ENCODE results near the gene AGTRAP.

AGTRAP gene

DNA sequence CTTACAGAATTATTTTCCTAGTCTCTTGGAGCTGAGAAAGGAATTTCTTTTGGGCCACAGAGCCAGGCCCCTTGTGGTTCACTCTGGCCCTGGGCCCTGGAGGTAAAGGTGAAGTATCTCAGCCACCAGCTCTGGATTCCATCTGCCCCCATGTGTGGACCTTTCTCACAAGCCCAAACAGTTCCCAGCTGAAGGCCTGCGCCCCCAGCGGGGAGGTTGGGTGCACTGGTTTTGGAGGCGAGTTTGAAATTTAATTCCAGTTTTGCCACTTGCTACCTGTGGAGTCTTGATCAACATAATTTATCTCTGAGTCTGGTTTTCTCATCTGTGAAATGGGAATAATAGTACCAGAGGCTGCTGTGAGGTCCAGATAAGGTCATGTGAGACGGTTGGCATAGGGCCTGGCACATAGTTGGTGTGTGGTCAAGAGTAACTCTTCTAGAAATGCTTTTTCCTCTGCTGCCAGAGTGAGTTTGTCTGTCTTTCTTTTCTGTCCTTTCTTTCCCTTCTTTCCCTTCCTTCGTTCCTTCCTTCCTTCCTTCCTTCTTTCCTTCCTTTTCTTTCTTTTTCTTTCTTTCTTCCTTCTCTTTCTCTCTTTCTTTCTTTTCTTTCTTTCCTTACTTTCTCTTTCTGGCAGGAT, 6.1 kb downstream of the AGTRAP start:
- no peak for TF ChIP-seq EZH2phosphoT487 (IDR thresholded peaks at IDR 0.05; ENCODE audit: low read depth)
- TF ChIP-seq, protein P1, sequence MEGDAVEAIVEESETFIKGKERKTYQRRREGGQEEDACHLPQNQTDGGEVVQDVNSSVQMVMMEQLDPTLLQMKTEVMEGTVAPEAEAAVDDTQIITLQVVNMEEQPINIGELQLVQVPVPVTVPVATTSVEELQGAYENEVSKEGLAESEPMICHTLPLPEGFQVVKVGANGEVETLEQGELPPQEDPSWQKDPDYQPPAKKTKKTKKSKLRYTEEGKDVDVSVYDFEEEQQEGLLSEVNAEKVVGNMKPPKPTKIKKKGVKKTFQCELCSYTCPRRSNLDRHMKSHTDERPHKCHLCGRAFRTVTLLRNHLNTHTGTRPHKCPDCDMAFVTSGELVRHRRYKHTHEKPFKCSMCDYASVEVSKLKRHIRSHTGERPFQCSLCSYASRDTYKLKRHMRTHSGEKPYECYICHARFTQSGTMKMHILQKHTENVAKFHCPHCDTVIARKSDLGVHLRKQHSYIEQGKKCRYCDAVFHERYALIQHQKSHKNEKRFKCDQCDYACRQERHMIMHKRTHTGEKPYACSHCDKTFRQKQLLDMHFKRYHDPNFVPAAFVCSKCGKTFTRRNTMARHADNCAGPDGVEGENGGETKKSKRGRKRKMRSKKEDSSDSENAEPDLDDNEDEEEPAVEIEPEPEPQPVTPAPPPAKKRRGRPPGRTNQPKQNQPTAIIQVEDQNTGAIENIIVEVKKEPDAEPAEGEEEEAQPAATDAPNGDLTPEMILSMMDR (IDR thresholded peaks at IDR 0.05; ENCODE audit: low read depth, low read length) = no peak
- Histone ChIP-seq H4K20me1 (ENCODE audit: insufficient read depth, low read length) (no peaks in the 10 kb centered on the region), H3K79me2 (ENCODE audit: low read length) (no peaks in the 10 kb centered on the region), H3K36me3 (replicated peaks; ENCODE audit: low read depth, low read length) (no peaks in the 10 kb centered on the region), H3K27me3 (ENCODE audit: low read depth, low read length) (no peaks in the 10 kb centered on the region), H3K4me3 (ENCODE audit: low read length) (no peak overlapping the region), H3K9ac (ENCODE audit: low read length) (no peak overlapping the region), H3K4me1 (ENCODE audit: low read length) (peaks cover 4% of the 10 kb centered on the region), H3K27ac (ENCODE audit: low read length) (no peak overlapping the region), H2AFZ (ENCODE audit: low read depth, low read length) (no peak overlapping the region), H3K4me2 (ENCODE audit: low read length) (no peak overlapping the region), H3K9me3 (ENCODE audit: insufficient read depth, low read length) (no peaks in the 10 kb centered on the region)

DNA sequence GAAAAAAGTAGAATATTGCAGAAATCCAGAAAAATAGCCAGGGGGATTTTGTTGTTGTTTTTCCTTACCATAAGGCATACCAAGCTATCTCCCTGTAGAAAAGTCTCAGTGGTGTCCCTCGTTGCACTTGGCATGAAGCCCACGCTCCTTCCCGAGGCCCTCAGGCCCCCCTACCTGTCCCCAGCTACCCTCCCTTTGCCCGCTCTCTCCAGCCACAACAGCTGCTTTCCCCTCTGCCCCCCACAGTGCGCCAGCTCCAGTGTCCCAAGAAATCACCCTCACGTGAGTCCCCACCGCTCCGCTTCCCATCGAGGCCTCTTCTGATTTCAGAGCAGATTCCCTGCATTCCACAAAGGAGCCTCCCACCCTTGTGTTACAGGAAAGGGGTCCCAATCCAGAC, 8.4 kb downstream of the AGTRAP start:
- no peak overlapping the region for H3K4me2 ChIP-seq (ENCODE audit: low read length)
- H4K20me1 ChIP-seq (ENCODE audit: insufficient read depth, low read length) = no peaks in the 10 kb centered on the region
- H3K27me3 ChIP-seq (ENCODE audit: low read depth, low read length) = no peaks in the 10 kb centered on the region
- no peaks in the 10 kb centered on the region for H3K9me3 ChIP-seq (ENCODE audit: insufficient read depth, low read length)
- TF ChIP-seq EZH2phosphoT487 (IDR thresholded peaks at IDR 0.05; ENCODE audit: low read depth) = no peak
- TF ChIP-seq, protein P1 (IDR thresholded peaks at IDR 0.05; ENCODE audit: low read depth, low read length) = no peak
- no peaks in the 10 kb centered on the region for H3K79me2 ChIP-seq (ENCODE audit: low read length)
- H3K4me1 ChIP-seq (ENCODE audit: low read length) = no peaks in the 10 kb centered on the region
- no peak overlapping the region for H3K27ac ChIP-seq (ENCODE audit: low read length)
- H3K36me3 ChIP-seq (replicated peaks; ENCODE audit: low read depth, low read length) = no peaks in the 10 kb centered on the region
- no peak overlapping the region for H3K4me3 ChIP-seq (ENCODE audit: low read length)
- no peak overlapping the region for H2AFZ ChIP-seq (ENCODE audit: low read depth, low read length)
- no peak overlapping the region for H3K9ac ChIP-seq (ENCODE audit: low read length)

DNA sequence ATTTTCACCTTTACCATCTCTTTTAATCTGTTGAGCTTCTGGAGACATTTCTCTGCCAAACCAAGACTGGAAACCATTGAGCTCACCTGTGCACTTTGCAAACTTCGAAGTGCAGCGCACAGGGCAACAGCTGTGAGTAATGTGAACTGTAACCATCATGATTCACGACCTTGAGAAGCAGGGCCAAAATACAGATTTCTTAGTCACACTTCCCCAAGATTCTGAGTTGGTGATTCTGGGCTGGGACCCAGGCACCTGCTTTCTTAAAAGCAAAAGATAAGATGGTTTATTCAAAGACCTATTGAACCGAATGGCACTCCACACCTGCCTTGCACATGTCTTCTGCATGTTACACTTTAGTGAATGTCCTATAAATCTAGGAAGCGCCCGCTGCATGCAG, 10.2 kb downstream of the AGTRAP start:
- no peaks in the 10 kb centered on the region for H3K79me2 ChIP-seq (ENCODE audit: low read length)
- H3K36me3 ChIP-seq (replicated peaks; ENCODE audit: low read depth, low read length) = no peaks in the 10 kb centered on the region
- no peaks in the 10 kb centered on the region for H4K20me1 ChIP-seq (ENCODE audit: insufficient read depth, low read length)
- H2AFZ ChIP-seq (ENCODE audit: low read depth, low read length) = no peak overlapping the region
- H3K27ac ChIP-seq (ENCODE audit: low read length) = no peak overlapping the region
- TF ChIP-seq EZH2phosphoT487 (IDR thresholded peaks at IDR 0.05; ENCODE audit: low read depth) = no peak
- TF ChIP-seq, protein P1 (IDR thresholded peaks at IDR 0.05; ENCODE audit: low read depth, low read length) = no peak
- no peaks in the 10 kb centered on the region for H3K4me1 ChIP-seq (ENCODE audit: low read length)
- no peak overlapping the region for H3K4me3 ChIP-seq (ENCODE audit: low read length)
- no peaks in the 10 kb centered on the region for H3K27me3 ChIP-seq (ENCODE audit: low read depth, low read length)
- H3K4me2 ChIP-seq (ENCODE audit: low read length) = no peak overlapping the region
- H3K9ac ChIP-seq (ENCODE audit: low read length) = no peak overlapping the region
- H3K9me3 ChIP-seq (ENCODE audit: insufficient read depth, low read length) = no peaks in the 10 kb centered on the region

DNA sequence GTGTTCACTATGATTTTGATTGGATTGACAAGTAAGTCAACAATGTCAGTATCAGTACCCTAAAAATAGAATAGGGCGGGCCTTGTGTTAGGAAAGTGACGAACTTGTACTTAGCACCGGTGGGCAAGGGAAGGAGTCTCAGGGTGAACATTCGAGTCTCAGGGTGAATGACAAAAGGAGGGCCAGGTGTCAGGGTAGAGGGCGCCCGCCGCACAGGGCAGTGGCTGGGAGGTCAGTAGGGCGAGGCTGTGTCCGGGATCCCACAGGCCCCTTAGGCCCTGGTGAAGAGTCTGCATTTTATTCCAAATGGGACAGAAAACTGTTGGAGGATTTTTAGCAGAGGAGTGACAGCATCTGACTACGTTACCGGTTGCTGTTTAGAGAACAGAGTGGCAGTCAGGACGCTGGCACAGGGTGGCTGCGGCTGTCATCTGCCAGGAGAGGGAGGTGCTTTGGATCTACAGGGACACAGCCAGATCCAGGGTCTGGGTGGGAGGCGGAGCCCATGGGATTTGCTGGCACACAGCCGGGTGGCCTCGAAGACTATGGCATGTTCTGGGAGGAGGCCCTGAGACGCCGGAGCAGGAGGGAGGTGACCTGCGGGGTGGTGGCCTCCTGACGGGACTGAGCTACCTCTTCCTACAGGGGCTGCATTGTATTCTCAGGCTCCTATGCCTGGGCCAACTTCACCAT, 11.0 kb downstream of the AGTRAP start:
- no peak overlapping the region for H2AFZ ChIP-seq (ENCODE audit: low read depth, low read length)
- H3K4me1 ChIP-seq (ENCODE audit: low read length) = no peaks in the 10 kb centered on the region
- no peaks in the 10 kb centered on the region for H3K79me2 ChIP-seq (ENCODE audit: low read length)
- H3K4me3 ChIP-seq (ENCODE audit: low read length) = no peak overlapping the region
- no peak overlapping the region for H3K27ac ChIP-seq (ENCODE audit: low read length)
- no peak overlapping the region for H3K4me2 ChIP-seq (ENCODE audit: low read length)
- no peaks in the 10 kb centered on the region for H3K9me3 ChIP-seq (ENCODE audit: insufficient read depth, low read length)
- H3K9ac ChIP-seq (ENCODE audit: low read length) = no peak overlapping the region
- no peaks in the 10 kb centered on the region for H3K36me3 ChIP-seq (replicated peaks; ENCODE audit: low read depth, low read length)
- no peaks in the 10 kb centered on the region for H3K27me3 ChIP-seq (ENCODE audit: low read depth, low read length)
- H4K20me1 ChIP-seq (ENCODE audit: insufficient read depth, low read length) = no peaks in the 10 kb centered on the region
- no peak for TF ChIP-seq EZH2phosphoT487 (IDR thresholded peaks at IDR 0.05; ENCODE audit: low read depth)
- TF ChIP-seq, protein P1 (IDR thresholded peaks at IDR 0.05; ENCODE audit: low read depth, low read length) = no peak

Data from OCI-LY3 (cell line).